Activated T-cell treated with anti-CD3 and anti-CD28 coated beads, Interleukin-2, amount 50 U/mL, for 1 hour (primary cell): ENCODE measurements around the gene DNMT3A.

Source experiments
- DNase-seq: peaks from one replicate; pipeline ENCODE4 v3.0.0-alpha.2; 2020

Gene DNMT3A

GRCh38 chr2:25342372-25343186 is 854 bp upstream of the DNMT3A start:
- peak; percentile 83 for DNase-seq

GRCh38 chr2:25341011-25341727 is 556 bp downstream of the DNMT3A start:
- peak; percentile 56 for DNase-seq

- DNase-seq = no peak
These were observed 1.4 kb downstream of the DNMT3A start for GRCh38 chr2:25340181-25340921.

GRCh38 chr2:25339791-25340180 is 1.9 kb downstream of the DNMT3A start:
- peak; percentile 37 for DNase-seq

GRCh38 chr2:25339211-25339674 is 2.5 kb downstream of the DNMT3A start:
- DNase-seq = no peak

- no peak for DNase-seq
These were observed 3.3 kb downstream of the DNMT3A start for GRCh38 chr2:25338401-25338800.

GRCh38 chr2:25337891-25338290 is 3.8 kb downstream of the DNMT3A start:
- DNase-seq = no peak

- no peak for DNase-seq
These were observed 4.4 kb downstream of the DNMT3A start for GRCh38 chr2:25337276-25337675.

GRCh38 chr2:25336383-25336841 is 5.3 kb downstream of the DNMT3A start:
- no peak for DNase-seq

- DNase-seq = no peak
These were observed 5.8 kb downstream of the DNMT3A start for GRCh38 chr2:25335971-25336370.

GRCh38 chr2:25335204-25335603 is 6.5 kb downstream of the DNMT3A start:
- no peak for DNase-seq

GRCh38 chr2:25334482-25334881 is 7.2 kb downstream of the DNMT3A start:
- no peak for DNase-seq

GRCh38 chr2:25333981-25334380 is 7.7 kb downstream of the DNMT3A start:
- no peak for DNase-seq

GRCh38 chr2:25332571-25332970 is 9.2 kb downstream of the DNMT3A start:
- no peak for DNase-seq

GRCh38 chr2:25331686-25332365 is 9.9 kb downstream of the DNMT3A start:
- DNase-seq = no peak

GRCh38 chr2:25330937-25331336 is 10.8 kb downstream of the DNMT3A start:
- no peak for DNase-seq

- DNase-seq = no peak
These were observed 11.5 kb downstream of the DNMT3A start for GRCh38 chr2:25330273-25330672.

GRCh38 chr2:25328152-25329085 is 13.3 kb downstream of the DNMT3A start:
- no peak for DNase-seq

- DNase-seq = no peak
These were observed 15.3 kb downstream of the DNMT3A start for GRCh38 chr2:25326326-25327013.

GRCh38 chr2:25324905-25325592 is 16.7 kb downstream of the DNMT3A start:
- no peak for DNase-seq
